ENCODE measurements around the gene RER1.

Gene RER1

GRCh38 chr1:2419416-2419815 is 27.8 kb downstream of the RER1 start:
- DNase-seq, result no peak
- Mint-ChIP-seq H3K27ac (no peak overlapping the region), H3K36me3 (ENCODE audit: low read depth) (no peaks in the 10 kb centered on the region), H3K27me3 (ENCODE audit: low read depth, poor library complexity) (peaks cover 56% of the 10 kb centered on the region), H3K4me3 (no peak overlapping the region), H3K9me3 (peaks cover 28% of the 10 kb centered on the region), H3K4me1 (peaks cover 17% of the 10 kb centered on the region)
- TF ChIP-seq, protein P1, sequence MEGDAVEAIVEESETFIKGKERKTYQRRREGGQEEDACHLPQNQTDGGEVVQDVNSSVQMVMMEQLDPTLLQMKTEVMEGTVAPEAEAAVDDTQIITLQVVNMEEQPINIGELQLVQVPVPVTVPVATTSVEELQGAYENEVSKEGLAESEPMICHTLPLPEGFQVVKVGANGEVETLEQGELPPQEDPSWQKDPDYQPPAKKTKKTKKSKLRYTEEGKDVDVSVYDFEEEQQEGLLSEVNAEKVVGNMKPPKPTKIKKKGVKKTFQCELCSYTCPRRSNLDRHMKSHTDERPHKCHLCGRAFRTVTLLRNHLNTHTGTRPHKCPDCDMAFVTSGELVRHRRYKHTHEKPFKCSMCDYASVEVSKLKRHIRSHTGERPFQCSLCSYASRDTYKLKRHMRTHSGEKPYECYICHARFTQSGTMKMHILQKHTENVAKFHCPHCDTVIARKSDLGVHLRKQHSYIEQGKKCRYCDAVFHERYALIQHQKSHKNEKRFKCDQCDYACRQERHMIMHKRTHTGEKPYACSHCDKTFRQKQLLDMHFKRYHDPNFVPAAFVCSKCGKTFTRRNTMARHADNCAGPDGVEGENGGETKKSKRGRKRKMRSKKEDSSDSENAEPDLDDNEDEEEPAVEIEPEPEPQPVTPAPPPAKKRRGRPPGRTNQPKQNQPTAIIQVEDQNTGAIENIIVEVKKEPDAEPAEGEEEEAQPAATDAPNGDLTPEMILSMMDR (IDR thresholded peaks at IDR 0.05), result no peak

DNA sequence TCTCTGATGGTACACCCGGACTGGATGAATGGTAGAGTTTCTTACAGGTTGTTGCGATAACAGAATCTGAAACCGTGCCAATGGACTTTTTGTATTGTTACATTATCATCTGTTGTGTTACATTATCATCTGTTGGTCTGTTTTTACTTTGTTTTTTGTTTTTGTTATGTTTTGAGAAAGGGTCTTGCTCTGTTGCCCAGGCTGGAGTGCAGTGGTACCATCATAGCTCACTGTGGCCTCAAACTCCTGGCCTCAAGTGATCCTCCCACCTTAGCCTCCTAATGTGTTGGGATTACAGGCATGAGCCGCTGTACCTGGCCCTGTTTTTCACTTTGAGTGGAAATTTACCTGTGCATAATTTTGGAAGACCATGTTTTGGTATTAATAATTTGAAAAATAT is 30.9 kb downstream of the RER1 start:
- no peaks in the 10 kb centered on the region for H3K36me3 Mint-ChIP-seq (ENCODE audit: low read depth)
- H3K27me3 Mint-ChIP-seq (ENCODE audit: low read depth, poor library complexity), result peaks cover 59% of the 10 kb centered on the region
- peaks cover 23% of the 10 kb centered on the region for H3K4me1 Mint-ChIP-seq
- peaks cover 28% of the 10 kb centered on the region for H3K9me3 Mint-ChIP-seq
- no peak overlapping the region for H3K27ac Mint-ChIP-seq
- no peak overlapping the region for H3K4me3 Mint-ChIP-seq
- DNase-seq, result no peak
- TF ChIP-seq, protein P1 (IDR thresholded peaks at IDR 0.05), result no peak

- TF ChIP-seq, protein P1 (IDR thresholded peaks at IDR 0.05), result no peak
- Mint-ChIP-seq H3K27ac (no peak overlapping the region), H3K36me3 (ENCODE audit: low read depth) (no peaks in the 10 kb centered on the region), H3K4me3 (no peak overlapping the region), H3K4me1 (peaks cover 9% of the 10 kb centered on the region), H3K27me3 (ENCODE audit: low read depth, poor library complexity) (peaks cover 42% of the 10 kb centered on the region), H3K9me3 (peaks cover 33% of the 10 kb centered on the region)
- no peak for DNase-seq
Observed at GRCh38 chr1:2425892-2426291, 34.3 kb downstream of the RER1 start.

GRCh38 chr1:2426540-2426939 is 34.9 kb downstream of the RER1 start:
- no peak overlapping the region for H3K4me3 Mint-ChIP-seq
- peaks cover 9% of the 10 kb centered on the region for H3K4me1 Mint-ChIP-seq
- peaks cover 33% of the 10 kb centered on the region for H3K9me3 Mint-ChIP-seq
- H3K36me3 Mint-ChIP-seq (ENCODE audit: low read depth), result no peaks in the 10 kb centered on the region
- H3K27ac Mint-ChIP-seq, result no peak overlapping the region
- TF ChIP-seq, protein P1 (IDR thresholded peaks at IDR 0.05), result no peak
- no peak for DNase-seq
- H3K27me3 Mint-ChIP-seq (ENCODE audit: low read depth, poor library complexity), result peaks cover 38% of the 10 kb centered on the region

DNA sequence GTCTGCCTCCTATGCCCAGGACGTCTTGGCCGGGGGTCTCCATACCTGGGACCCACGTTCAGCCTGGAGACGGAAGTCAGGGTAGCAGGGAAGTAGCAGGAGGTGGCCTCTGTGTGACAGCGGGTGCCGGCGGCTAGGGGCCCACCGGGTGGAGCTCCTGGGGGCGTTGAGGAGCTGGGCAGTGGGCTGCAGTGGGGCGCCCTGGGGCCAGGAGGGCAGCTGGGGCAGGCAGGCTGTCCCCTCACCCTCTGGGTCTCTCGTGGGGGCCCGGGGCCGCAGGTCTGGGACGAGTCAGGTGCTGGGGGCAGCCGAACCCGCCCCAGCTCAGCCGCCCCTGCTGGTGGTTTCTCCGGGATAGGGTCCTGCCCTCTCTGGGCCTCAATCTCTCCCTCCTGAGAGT is 35.4 kb downstream of the RER1 start:
- peaks cover 28% of the 10 kb centered on the region for H3K9me3 Mint-ChIP-seq
- H3K4me3 Mint-ChIP-seq, result no peak overlapping the region
- H3K27me3 Mint-ChIP-seq (ENCODE audit: low read depth, poor library complexity), result peaks cover 33% of the 10 kb centered on the region
- H3K36me3 Mint-ChIP-seq (ENCODE audit: low read depth), result no peaks in the 10 kb centered on the region
- TF ChIP-seq, protein P1 (IDR thresholded peaks at IDR 0.05), result no peak
- no peak for DNase-seq
- no peak overlapping the region for H3K27ac Mint-ChIP-seq
- H3K4me1 Mint-ChIP-seq, result peaks cover 9% of the 10 kb centered on the region

DNA sequence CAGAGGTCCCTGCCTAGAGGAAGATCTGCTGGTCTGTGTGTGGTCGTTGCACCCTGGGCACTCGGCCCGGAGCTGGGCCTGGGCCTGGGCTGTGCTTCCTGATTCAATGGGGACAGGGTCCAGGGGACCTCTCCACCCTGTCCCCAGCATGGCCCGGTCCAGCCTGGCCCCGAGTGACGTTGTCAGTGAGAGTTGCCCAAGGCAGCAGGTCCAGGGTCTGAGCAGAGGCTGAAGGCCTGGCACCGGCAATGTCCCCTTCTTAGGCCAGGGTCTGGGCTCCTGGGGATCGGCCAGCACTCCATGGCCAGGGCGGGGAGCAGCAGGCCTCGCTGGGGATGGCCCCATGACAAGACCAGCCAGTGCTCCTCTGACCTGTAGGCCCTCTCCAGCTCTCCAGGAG is 36.3 kb downstream of the RER1 start:
- TF ChIP-seq, protein P1 (IDR thresholded peaks at IDR 0.05), result no peak
- Mint-ChIP-seq H3K36me3 (ENCODE audit: low read depth) (no peaks in the 10 kb centered on the region), H3K9me3 (peaks cover 19% of the 10 kb centered on the region), H3K4me1 (peaks cover 9% of the 10 kb centered on the region), H3K27ac (no peak overlapping the region), H3K27me3 (ENCODE audit: low read depth, poor library complexity) (peaks cover 27% of the 10 kb centered on the region), H3K4me3 (no peak overlapping the region)
- DNase-seq, result no peak
